ENCODE data around the gene FHL5.
"Not testable (repeated sequence)": the region's sequence is repeated elsewhere in the genome, so short reads cannot be mapped to it uniquely, and the experiment has no call there.

The FHL5 gene

DNA sequence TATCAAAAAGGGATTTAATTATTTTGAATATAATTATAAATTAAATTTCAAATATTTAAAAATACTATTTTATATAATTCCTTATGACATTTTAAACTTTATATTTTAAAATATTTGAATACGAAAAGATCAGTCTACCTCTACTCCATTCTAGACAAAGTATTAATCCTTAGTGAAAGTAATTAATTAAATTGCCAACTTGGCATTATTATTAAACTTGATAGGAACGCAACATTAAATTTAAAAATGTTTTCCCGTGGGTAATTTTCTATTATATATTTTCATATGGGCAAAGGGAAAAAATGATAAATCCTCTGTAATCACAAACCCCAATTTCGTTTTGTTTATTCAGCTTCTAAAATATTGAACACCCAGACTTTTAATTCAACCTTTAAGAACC lies 8.4 kb upstream of the FHL5 start:
- peaks cover 28% of the 10 kb centered on the region for H3K36me3 ChIP-seq (ENCODE audit: insufficient read depth, low read length)
- no peak overlapping the region for H3K4me3 ChIP-seq (ENCODE audit: low read depth in 1 of 2, low read length in 2 of 2)
- no peak overlapping the region for H3K9ac ChIP-seq (ENCODE audit: low read length)
- H3K4me1 ChIP-seq (ENCODE audit: insufficient read depth, low read length), result no peaks in the 10 kb centered on the region
- H3K27me3 ChIP-seq (ENCODE audit: control insufficient read depth in 1 of 2, insufficient read depth in 2 of 2, low read length in 2 of 2), result no peaks in the 10 kb centered on the region
- H3K9me3 ChIP-seq (ENCODE audit: low read length), result no peaks in the 10 kb centered on the region
- H3K27ac ChIP-seq (ENCODE audit: low read depth, low read length), result no peak overlapping the region

DNA sequence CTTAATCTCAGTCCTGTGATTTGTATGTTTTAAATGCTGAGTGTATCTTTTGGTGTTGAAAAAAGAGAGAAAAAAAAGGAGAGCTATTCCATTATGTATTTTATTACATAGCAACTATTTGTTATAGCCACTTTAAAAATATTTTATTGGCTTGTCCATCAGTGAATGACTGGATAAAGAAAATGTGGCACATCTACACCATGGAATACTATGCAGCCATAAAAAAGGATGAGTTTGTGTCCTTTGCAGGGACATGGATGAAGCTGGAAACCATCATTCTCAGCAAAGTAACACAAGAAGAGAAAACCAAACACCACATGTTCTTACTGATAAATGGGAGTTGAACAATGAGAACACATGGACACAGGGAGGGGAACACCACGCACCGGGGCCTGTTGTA lies 3.2 kb upstream of the FHL5 start:
- H3K9me3 ChIP-seq (ENCODE audit: low read length); H3K27ac ChIP-seq (ENCODE audit: low read depth, low read length); H3K4me1 ChIP-seq (ENCODE audit: insufficient read depth, low read length); H3K27me3 ChIP-seq (ENCODE audit: control insufficient read depth in 1 of 2, insufficient read depth in 2 of 2, low read length in 2 of 2); H3K9ac ChIP-seq (ENCODE audit: low read length); H3K36me3 ChIP-seq (ENCODE audit: insufficient read depth, low read length); H3K4me3 ChIP-seq (ENCODE audit: low read depth in 1 of 2, low read length in 2 of 2): not testable (repeated sequence)

DNA sequence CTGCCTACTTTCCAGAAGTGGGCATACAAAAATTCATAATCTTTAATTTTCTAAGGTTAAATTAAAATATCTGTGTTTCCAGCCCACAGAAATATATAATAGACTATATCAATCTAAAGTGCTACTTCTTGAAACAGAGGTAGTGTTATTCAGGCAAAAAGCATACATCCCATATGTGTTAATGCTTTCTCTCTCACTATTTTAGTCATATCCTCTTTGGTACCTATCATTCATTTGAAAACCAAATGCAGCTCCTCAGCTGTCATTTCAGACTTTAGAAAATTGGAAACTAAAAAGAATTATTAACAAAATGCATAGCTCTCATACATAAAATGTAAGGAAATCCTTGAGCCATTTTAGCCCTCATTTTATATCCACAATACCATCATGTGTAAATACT lies 925 bp downstream of the FHL5 start:
- no peak overlapping the region for H3K27ac ChIP-seq (ENCODE audit: low read depth, low read length)
- no peaks in the 10 kb centered on the region for H3K36me3 ChIP-seq (ENCODE audit: insufficient read depth, low read length)
- no peak overlapping the region for H3K4me3 ChIP-seq (ENCODE audit: low read depth in 1 of 2, low read length in 2 of 2)
- H3K9ac ChIP-seq (ENCODE audit: low read length), result no peak overlapping the region
- no peaks in the 10 kb centered on the region for H3K27me3 ChIP-seq (ENCODE audit: control insufficient read depth in 1 of 2, insufficient read depth in 2 of 2, low read length in 2 of 2)
- no peaks in the 10 kb centered on the region for H3K9me3 ChIP-seq (ENCODE audit: low read length)
- H3K4me1 ChIP-seq (ENCODE audit: insufficient read depth, low read length), result no peaks in the 10 kb centered on the region

DNA sequence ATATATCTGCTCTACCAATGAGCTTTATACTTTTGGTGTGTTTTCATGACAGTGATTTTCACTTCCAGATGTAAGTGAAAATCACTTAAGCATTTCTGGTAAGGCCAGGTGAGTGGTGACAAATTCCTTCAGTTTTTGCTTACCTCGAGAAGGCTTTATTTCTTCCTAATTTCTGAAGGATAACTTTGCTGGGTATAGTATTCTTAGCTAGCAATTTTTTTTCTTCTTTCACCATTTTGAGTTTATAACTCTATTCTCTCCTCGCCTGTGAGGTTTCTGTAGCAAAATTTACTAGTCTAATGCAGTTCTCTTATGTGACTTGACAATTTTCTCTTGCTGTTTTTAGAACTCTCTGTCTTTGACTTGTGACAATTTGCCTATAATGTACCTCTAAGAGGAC lies 7.1 kb downstream of the FHL5 start:
- H3K4me1 ChIP-seq (ENCODE audit: insufficient read depth, low read length), result no peaks in the 10 kb centered on the region
- no peak overlapping the region for H3K27ac ChIP-seq (ENCODE audit: low read depth, low read length)

DNA sequence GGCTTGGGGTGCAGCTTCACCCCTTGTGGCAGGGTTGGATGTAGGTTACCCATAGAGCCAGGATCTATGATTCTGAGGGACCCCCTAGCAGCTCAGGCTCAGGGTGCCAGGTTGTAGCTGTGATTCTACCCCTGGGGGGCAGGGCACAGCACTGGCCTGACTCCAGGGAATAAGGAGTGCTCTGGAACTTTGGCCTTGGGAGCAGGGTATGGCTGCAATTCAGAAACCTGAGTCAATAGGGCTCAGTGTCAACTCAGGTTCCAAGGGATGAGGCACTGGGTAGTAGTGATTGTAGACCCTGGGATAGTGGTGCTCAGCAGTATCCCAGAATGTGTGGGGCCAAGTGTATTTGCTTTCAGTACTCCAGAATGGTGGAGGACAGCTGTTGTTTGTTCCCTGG lies 8.6 kb downstream of the FHL5 start:
- Histone ChIP-seq H3K9ac (ENCODE audit: low read length) (no peak overlapping the region), H3K9me3 (ENCODE audit: low read length) (peaks cover 11% of the 10 kb centered on the region), H3K27ac (ENCODE audit: low read depth, low read length) (no peak overlapping the region), H3K36me3 (ENCODE audit: insufficient read depth, low read length) (no peaks in the 10 kb centered on the region), H3K4me3 (ENCODE audit: low read depth in 1 of 2, low read length in 2 of 2) (no peak overlapping the region), H3K4me1 (ENCODE audit: insufficient read depth, low read length) (no peaks in the 10 kb centered on the region), H3K27me3 (ENCODE audit: control insufficient read depth in 1 of 2, insufficient read depth in 2 of 2, low read length in 2 of 2) (no peaks in the 10 kb centered on the region)

More for the DNA sequence above, 7.1 kb downstream of the FHL5 start:
- Histone ChIP-seq H3K9me3 (ENCODE audit: low read length) (peaks cover 11% of the 10 kb centered on the region), H3K4me3 (ENCODE audit: low read depth in 1 of 2, low read length in 2 of 2) (no peak overlapping the region), H3K9ac (ENCODE audit: low read length) (no peak overlapping the region), H3K27me3 (ENCODE audit: control insufficient read depth in 1 of 2, insufficient read depth in 2 of 2, low read length in 2 of 2) (no peaks in the 10 kb centered on the region), H3K36me3 (ENCODE audit: insufficient read depth, low read length) (no peaks in the 10 kb centered on the region)

DNA sequence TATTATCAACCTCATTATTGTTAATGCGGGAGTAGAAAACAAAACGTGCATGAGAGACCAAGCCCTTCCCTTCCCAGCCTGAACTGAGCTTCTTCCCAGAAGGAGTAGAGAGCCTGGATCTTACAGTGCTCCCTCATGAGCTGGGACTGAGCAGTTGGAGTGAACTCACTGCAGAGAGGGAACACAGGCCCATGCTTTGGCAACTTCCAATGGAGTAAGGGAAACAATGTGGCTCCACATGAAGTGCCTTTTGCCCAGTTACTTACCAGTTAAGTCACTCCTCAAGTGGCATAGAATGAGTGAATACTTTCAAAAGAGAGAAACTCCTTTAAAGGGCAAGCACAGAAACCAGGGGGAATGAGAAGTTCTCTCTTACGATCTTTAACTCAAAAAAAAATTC lies 12.4 kb downstream of the FHL5 start:
- Histone ChIP-seq H3K9ac (ENCODE audit: low read length) (no peak overlapping the region), H3K27me3 (ENCODE audit: control insufficient read depth in 1 of 2, insufficient read depth in 2 of 2, low read length in 2 of 2) (no peaks in the 10 kb centered on the region), H3K4me3 (ENCODE audit: low read depth in 1 of 2, low read length in 2 of 2) (no peak overlapping the region), H3K36me3 (ENCODE audit: insufficient read depth, low read length) (no peaks in the 10 kb centered on the region), H3K27ac (ENCODE audit: low read depth, low read length) (no peak overlapping the region), H3K9me3 (ENCODE audit: low read length) (peaks cover 7% of the 10 kb centered on the region), H3K4me1 (ENCODE audit: insufficient read depth, low read length) (no peaks in the 10 kb centered on the region)

DNA sequence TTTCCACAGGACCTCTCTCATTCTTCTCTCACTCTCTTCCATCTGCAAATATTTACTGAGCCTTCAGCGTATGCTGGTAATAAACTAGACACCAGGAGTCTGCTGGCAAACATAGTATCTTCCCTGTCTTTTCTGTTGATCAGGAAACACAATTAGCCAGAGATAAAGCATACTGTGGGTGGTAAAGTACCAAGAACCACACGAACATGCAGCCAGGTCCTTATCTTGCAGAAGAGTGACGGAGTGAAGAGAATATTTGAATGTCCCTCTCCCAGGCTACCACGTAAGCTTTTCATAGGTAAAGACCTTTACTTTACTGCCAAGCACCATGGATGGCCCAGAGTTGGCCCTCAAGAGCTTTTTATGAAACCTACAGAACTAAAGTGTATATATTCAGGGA lies 13.3 kb downstream of the FHL5 start:
- no peak overlapping the region for H3K4me3 ChIP-seq (ENCODE audit: low read depth in 1 of 2, low read length in 2 of 2)

DNA sequence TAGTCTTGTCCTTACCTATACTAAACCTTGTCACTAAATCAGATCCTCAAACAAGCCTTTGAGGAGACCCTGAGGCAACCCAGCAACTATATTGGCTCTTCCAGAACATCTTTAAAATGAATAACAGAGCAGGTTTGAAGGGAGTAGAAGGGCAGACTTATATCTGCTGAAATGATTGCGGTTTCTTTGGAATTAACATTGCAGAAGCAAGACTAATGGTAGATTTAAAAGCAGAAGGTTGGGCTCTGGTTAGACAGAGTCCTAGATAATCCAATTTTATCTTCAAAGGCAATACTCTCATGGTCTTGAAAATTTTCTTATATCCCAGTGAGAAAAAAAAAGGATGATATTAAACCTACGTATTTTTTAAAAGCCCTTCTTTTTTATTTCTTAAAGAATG lies 19.1 kb downstream of the FHL5 start:
- H3K9ac ChIP-seq (ENCODE audit: low read length), result no peak overlapping the region
- H3K4me3 ChIP-seq (ENCODE audit: low read depth in 1 of 2, low read length in 2 of 2), result no peak overlapping the region
- H3K36me3 ChIP-seq (ENCODE audit: insufficient read depth, low read length), result no peaks in the 10 kb centered on the region
- no peaks in the 10 kb centered on the region for H3K9me3 ChIP-seq (ENCODE audit: low read length)
- no peaks in the 10 kb centered on the region for H3K27me3 ChIP-seq (ENCODE audit: control insufficient read depth in 1 of 2, insufficient read depth in 2 of 2, low read length in 2 of 2)
- H3K27ac ChIP-seq (ENCODE audit: low read depth, low read length), result no peak overlapping the region
- no peaks in the 10 kb centered on the region for H3K4me1 ChIP-seq (ENCODE audit: insufficient read depth, low read length)

More for the DNA sequence above, 13.3 kb downstream of the FHL5 start:
- H3K9me3 ChIP-seq (ENCODE audit: low read length), result peaks cover 2% of the 10 kb centered on the region
- no peaks in the 10 kb centered on the region for H3K4me1 ChIP-seq (ENCODE audit: insufficient read depth, low read length)
- H3K9ac ChIP-seq (ENCODE audit: low read length), result no peak overlapping the region
- no peaks in the 10 kb centered on the region for H3K36me3 ChIP-seq (ENCODE audit: insufficient read depth, low read length)
- no peaks in the 10 kb centered on the region for H3K27me3 ChIP-seq (ENCODE audit: control insufficient read depth in 1 of 2, insufficient read depth in 2 of 2, low read length in 2 of 2)
- H3K27ac ChIP-seq (ENCODE audit: low read depth, low read length), result no peak overlapping the region

DNA sequence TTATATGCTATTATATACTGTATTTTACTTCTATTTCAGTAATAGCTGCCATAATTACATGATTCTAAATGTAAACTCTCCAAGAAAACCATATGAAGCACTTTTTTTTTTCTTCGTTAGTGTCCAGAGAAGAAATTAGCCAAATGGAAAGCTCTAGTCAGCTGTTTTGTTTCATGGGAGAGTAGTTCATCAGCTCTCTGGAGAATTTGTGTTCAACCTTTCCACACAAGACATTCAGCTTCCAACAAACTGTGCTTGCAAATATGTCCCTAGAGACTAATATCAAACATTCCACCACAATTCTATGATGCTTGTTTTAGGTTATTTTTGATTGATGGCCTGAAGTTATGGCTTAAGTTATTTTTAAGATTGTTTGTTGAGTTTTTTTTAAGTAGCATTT lies 19.5 kb downstream of the FHL5 start:
- Histone ChIP-seq H3K27ac (ENCODE audit: low read depth, low read length) (no peak overlapping the region), H3K9ac (ENCODE audit: low read length) (no peak overlapping the region), H3K27me3 (ENCODE audit: control insufficient read depth in 1 of 2, insufficient read depth in 2 of 2, low read length in 2 of 2) (no peaks in the 10 kb centered on the region), H3K4me1 (ENCODE audit: insufficient read depth, low read length) (no peaks in the 10 kb centered on the region), H3K9me3 (ENCODE audit: low read length) (no peaks in the 10 kb centered on the region), H3K4me3 (ENCODE audit: low read depth in 1 of 2, low read length in 2 of 2) (no peak overlapping the region), H3K36me3 (ENCODE audit: insufficient read depth, low read length) (no peaks in the 10 kb centered on the region)

DNA sequence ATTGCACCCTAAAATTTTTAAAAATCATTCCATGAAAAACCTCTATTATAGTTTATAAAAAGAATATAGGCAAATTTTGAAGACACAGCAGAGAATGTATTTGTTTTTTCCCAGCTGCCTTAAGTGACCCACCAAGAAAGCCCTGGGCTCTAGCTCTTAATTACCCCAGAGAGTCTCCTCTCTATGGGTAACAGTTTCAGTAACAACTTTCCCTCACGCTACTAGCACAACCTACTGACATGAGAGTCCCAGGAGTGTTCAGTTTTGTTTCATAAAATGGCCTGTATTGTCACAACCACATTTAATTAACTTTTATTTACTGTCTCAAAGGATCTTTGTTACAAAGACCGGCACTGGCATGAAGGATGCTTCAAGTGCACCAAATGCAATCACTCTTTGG lies 41.5 kb downstream of the FHL5 start:
- no peaks in the 10 kb centered on the region for H3K9me3 ChIP-seq (ENCODE audit: low read length)
- no peaks in the 10 kb centered on the region for H3K27me3 ChIP-seq (ENCODE audit: control insufficient read depth in 1 of 2, insufficient read depth in 2 of 2, low read length in 2 of 2)
- no peak overlapping the region for H3K27ac ChIP-seq (ENCODE audit: low read depth, low read length)
- no peak overlapping the region for H3K4me3 ChIP-seq (ENCODE audit: low read depth in 1 of 2, low read length in 2 of 2)
- no peaks in the 10 kb centered on the region for H3K4me1 ChIP-seq (ENCODE audit: insufficient read depth, low read length)
- H3K36me3 ChIP-seq (ENCODE audit: insufficient read depth, low read length), result no peaks in the 10 kb centered on the region
- H3K9ac ChIP-seq (ENCODE audit: low read length), result no peak overlapping the region

DNA sequence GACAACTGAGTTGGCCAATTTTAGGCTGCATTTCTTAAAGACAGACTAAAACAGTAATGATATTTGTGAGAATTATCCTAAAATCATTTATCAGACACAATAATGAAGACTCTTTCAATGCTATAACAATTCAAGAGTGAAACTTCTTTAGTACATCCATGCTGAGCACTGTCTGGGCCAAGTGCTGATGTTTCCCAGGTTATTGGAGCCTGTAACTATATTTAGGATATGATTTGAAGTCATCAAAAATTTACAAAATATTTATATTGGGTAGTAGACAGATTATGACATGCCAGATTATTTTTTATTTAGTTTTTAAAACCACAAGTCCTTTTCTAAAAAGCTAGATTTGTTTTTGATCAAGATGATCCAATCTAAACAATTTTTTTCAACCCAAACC lies 45.1 kb downstream of the FHL5 start:
- H3K27me3 ChIP-seq (ENCODE audit: control insufficient read depth in 1 of 2, insufficient read depth in 2 of 2, low read length in 2 of 2), result no peaks in the 10 kb centered on the region
- no peak overlapping the region for H3K27ac ChIP-seq (ENCODE audit: low read depth, low read length)
- H3K9ac ChIP-seq (ENCODE audit: low read length), result no peak overlapping the region
- H3K4me3 ChIP-seq (ENCODE audit: low read depth in 1 of 2, low read length in 2 of 2), result no peak overlapping the region
- H3K9me3 ChIP-seq (ENCODE audit: low read length), result no peaks in the 10 kb centered on the region
- no peaks in the 10 kb centered on the region for H3K4me1 ChIP-seq (ENCODE audit: insufficient read depth, low read length)
- no peaks in the 10 kb centered on the region for H3K36me3 ChIP-seq (ENCODE audit: insufficient read depth, low read length)

DNA sequence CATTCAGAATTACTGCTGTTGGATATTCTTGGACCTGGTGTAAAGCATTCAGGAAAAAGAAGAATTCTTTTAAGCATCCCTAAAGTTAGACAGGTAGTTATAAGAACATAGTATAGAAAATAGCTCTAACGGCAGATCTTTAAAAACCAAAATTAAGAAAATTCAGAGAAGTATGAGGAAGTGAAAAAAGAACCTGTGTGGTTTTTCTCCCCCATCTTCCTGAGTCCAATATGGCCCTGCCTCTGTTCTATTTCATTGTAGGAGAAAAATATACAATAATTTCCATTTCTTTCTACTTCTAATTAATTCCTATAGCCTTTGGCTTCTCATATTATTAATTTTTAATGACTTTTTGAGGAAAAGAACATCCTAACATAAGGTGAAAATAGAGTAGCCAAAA lies 47.1 kb downstream of the FHL5 start:
- Histone ChIP-seq H3K27ac (ENCODE audit: low read depth, low read length) (no peak overlapping the region), H3K9ac (ENCODE audit: low read length) (no peak overlapping the region), H3K4me1 (ENCODE audit: insufficient read depth, low read length) (no peaks in the 10 kb centered on the region), H3K4me3 (ENCODE audit: low read depth in 1 of 2, low read length in 2 of 2) (no peak overlapping the region), H3K9me3 (ENCODE audit: low read length) (no peaks in the 10 kb centered on the region), H3K36me3 (ENCODE audit: insufficient read depth, low read length) (no peaks in the 10 kb centered on the region), H3K27me3 (ENCODE audit: control insufficient read depth in 1 of 2, insufficient read depth in 2 of 2, low read length in 2 of 2) (no peaks in the 10 kb centered on the region)
